HepG2 (cell line): ENCODE data around the gene GRB2. TPM values are rescaled to one million over a fixed set of nuclear protein-coding genes. Genes with fewer than 3 reads are reported as not detected.

Experiments used
- CBX2 ChIP-seq, 2 experiments: fragments of 200-600 bp in 1 of 2; sonication (generic); formaldehyde crosslinking in 1 of 2; IDR thresholded peaks; 2 replicates each; pipeline versions ENCODE4 v1.7.0 to v1.8.1; 2018 to 2022; ENCODE audit warnings: low read depth in 2 of 2, low read length in 1 of 2, mild to moderate bottlenecking in 1 of 2, missing genetic modification reagents in 1 of 2
- E2F1 ChIP-seq: sonication (generic); formaldehyde crosslinking; IDR thresholded peaks from 2 replicates; pipeline ENCODE4 v1.5.0; 2020; ENCODE audit warnings: missing genetic modification reagents
- EHMT2 ChIP-seq: fragments of 200-600 bp; sonication (generic); IDR thresholded peaks from 2 replicates; pipeline ENCODE4 v1.7.0; 2017; ENCODE audit warnings: antibody characterized with exemption, low read depth, low read length, borderline replicate concordance
- HMGXB4 ChIP-seq, 2 experiments: sonication (generic) in 1 of 2; formaldehyde crosslinking in 1 of 2; IDR thresholded peaks; 2 replicates each; pipeline versions ENCODE4 v1.4.0 to v1.6.1; 2018 to 2020; ENCODE audit warnings: missing genetic modification reagents in 2 of 2, borderline replicate concordance in 1 of 2, low read depth in 1 of 2, mild to moderate bottlenecking in 1 of 2, missing biosample characterization in 1 of 2
- KAT7 ChIP-seq: IDR thresholded peaks from 2 replicates; pipeline ENCODE4 v1.6.1; 2018; ENCODE audit warnings: borderline replicate concordance, missing compliant biosample characterization
- KDM6A ChIP-seq: IDR thresholded peaks from 2 replicates; pipeline ENCODE4 v1.6.1; 2016; ENCODE audit warnings: low read depth
- NFKBIZ ChIP-seq: IDR thresholded peaks from 2 replicates; pipeline ENCODE4 v1.6.1; 2018; ENCODE audit warnings: missing genetic modification reagents, missing compliant biosample characterization
- PAWR ChIP-seq: sonication (generic); formaldehyde crosslinking; IDR thresholded peaks from 2 replicates; pipeline ENCODE4 v1.4.0; 2020; ENCODE audit warnings: missing genetic modification reagents, mild to moderate bottlenecking, borderline replicate concordance
- PRDM15 ChIP-seq: sonication (generic); formaldehyde crosslinking; IDR thresholded peaks from 2 replicates; pipeline ENCODE4 v1.4.0; 2020; ENCODE audit warnings: missing genetic modification reagents
- TFDP2 ChIP-seq: sonication (generic); formaldehyde crosslinking; IDR thresholded peaks from 2 replicates; pipeline ENCODE4 v1.4.0; 2020; ENCODE audit warnings: missing genetic modification reagents
- TSC22D2 ChIP-seq: sonication (generic); formaldehyde crosslinking; IDR thresholded peaks from 2 replicates; pipeline ENCODE4 v1.5.1; 2020; ENCODE audit warnings: missing genetic modification reagents, mild to moderate bottlenecking, borderline replicate concordance
- ZNF138 ChIP-seq: sonication (generic); formaldehyde crosslinking; IDR thresholded peaks from 2 replicates; pipeline ENCODE4 v1.5.0; 2020; ENCODE audit warnings: mild to moderate bottlenecking, low read depth, missing genetic modification reagents
- ZNF260 ChIP-seq: sonication (generic); formaldehyde crosslinking; IDR thresholded peaks from 2 replicates; pipeline ENCODE4 v1.4.0; 2020; ENCODE audit warnings: missing genetic modification reagents, low read depth, mild to moderate bottlenecking, borderline replicate concordance
- ZNF335 ChIP-seq: sonication (generic); formaldehyde crosslinking; IDR thresholded peaks from 2 replicates; pipeline ENCODE4 v1.4.0; 2020; ENCODE audit warnings: missing genetic modification reagents
- ZNF773 ChIP-seq: sonication (generic); formaldehyde crosslinking; IDR thresholded peaks from 2 replicates; pipeline ENCODE4 v1.4.0; 2020; ENCODE audit warnings: missing genetic modification reagents, borderline replicate concordance
- ZSCAN5A ChIP-seq: sonication (generic); formaldehyde crosslinking; IDR thresholded peaks from 2 replicates; pipeline ENCODE4 v1.8.0; 2022; ENCODE audit warnings: mild to moderate bottlenecking, missing genetic modification reagents, borderline replicate concordance
- polyA plus RNA-seq, 8 experiments: library from polyadenylated mRNA; depleted of rRNA in 3 of 8; stranded (reverse) in 7 of 8; unstranded in 1 of 8; fragments of >200 nt; fragmentation: Illumina TruSeq in 4 of 8; extraction: Trizol in 4 of 8; gene quantifications; 2 replicates each; pipeline versions ENCODE4 v1.2.1 to v1.2.3, GENCODE V29; 2011 to 2016; ENCODE audit warnings: low read depth in 4 of 8, missing spikeins in 1 of 8, mixed read lengths in 1 of 8; ENCODE audit not compliant: insufficient read depth in 1 of 8
- total RNA-seq, 5 experiments: library from RNA; depleted of rRNA; stranded (reverse); fragments of >200 nt; fragmentation: Illumina TruSeq; extraction: Trizol; gene quantifications; 2 replicates each; pipeline ENCODE4 v1.2.3, GENCODE V29; 2016; ENCODE audit warnings: low read depth in 1 of 5

GRB2 gene
- total and polyA plus RNA-seq, 2 of the 13 experiments (the other 11 are each of a cell fraction or from before 2014, with no cell fraction given): 84.6 to 92.3 TPM

- TF ChIP-seq PAWR (CRISPR knock-in tag) (peak; percentile 6; the same call in 1 of the 2 replicates), E2F1 (CRISPR knock-in tag) (peak; percentile 89), TSC22D2 (CRISPR knock-in tag) (no peak; the same call in 1 of the 2 replicates), NFKBIZ (CRISPR knock-in tag) (0 out of 2 replicates have a peak, but pooled peaks have one; percentile 66), KDM6A (CRISPR knock-in tag) (no peak), EHMT2 (no peak), ZNF773 (CRISPR knock-in tag) (no peak; the same call in 1 of the 2 replicates), ZNF335 (CRISPR knock-in tag) (peak; percentile 98), HMGXB4 (CRISPR knock-in tag; IDR thresholded peaks at IDR 0.05; ENCODE audit: borderline replicate concordance in 1 of 2, low read depth in 1 of 2) (peak; percentile 90 to 91), ZNF138 (CRISPR knock-in tag) (no peak; the same call in 1 of the 2 replicates), PRDM15 (CRISPR knock-in tag) (no peak; the same call in 1 of the 2 replicates), KAT7 (peak; percentile 90), ZNF260 (CRISPR knock-in tag) (no peak), TFDP2 (CRISPR knock-in tag) (peak; percentile 94), ZSCAN5A (CRISPR knock-in tag) (peak; percentile 42; the same call in 1 of the 2 replicates), CBX2 (IDR thresholded peaks at IDR 0.05; ENCODE audit: low read depth, low read length) (no peak), CBX2 (CRISPR knock-in tag; IDR thresholded peaks at IDR 0.05; ENCODE audit: low read depth) (no peak)
Observed at GRCh38 chr17:75289115-75289831, 116.2 kb downstream of the GRB2 start, which contains the start of gene SLC25A19 (continued).
